Measurements from ENCODE around the gene ABCA5.
A peak's percentile ranks its signal among the peaks of the same experiment; 100 is the strongest.

DNA sequence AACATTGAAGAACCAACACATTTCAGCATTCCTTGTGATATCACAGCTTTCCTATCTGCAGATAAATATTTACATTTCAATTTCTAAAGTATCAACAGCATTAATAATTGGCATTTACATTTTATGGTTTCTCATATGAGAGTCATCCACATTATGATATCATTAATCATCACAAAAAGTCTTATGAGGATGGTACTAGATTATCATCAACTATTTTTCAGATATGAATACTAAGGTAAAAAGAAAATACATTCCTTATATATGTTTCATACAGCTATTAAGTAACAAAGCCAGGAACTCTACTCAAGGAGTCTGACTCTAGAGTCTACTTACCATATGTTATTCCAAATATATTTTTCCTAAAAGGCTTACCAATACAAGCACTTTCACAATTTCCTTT is 40.7 kb downstream of the ABCA5 start:
- TF ChIP-seq, protein P1, sequence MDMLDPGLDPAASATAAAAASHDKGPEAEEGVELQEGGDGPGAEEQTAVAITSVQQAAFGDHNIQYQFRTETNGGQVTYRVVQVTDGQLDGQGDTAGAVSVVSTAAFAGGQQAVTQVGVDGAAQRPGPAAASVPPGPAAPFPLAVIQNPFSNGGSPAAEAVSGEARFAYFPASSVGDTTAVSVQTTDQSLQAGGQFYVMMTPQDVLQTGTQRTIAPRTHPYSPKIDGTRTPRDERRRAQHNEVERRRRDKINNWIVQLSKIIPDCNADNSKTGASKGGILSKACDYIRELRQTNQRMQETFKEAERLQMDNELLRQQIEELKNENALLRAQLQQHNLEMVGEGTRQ (IDR thresholded peaks at IDR 0.05; ENCODE audit: borderline replicate concordance, low read depth, low read length): no peak
- TF ChIP-seq, protein P2, sequence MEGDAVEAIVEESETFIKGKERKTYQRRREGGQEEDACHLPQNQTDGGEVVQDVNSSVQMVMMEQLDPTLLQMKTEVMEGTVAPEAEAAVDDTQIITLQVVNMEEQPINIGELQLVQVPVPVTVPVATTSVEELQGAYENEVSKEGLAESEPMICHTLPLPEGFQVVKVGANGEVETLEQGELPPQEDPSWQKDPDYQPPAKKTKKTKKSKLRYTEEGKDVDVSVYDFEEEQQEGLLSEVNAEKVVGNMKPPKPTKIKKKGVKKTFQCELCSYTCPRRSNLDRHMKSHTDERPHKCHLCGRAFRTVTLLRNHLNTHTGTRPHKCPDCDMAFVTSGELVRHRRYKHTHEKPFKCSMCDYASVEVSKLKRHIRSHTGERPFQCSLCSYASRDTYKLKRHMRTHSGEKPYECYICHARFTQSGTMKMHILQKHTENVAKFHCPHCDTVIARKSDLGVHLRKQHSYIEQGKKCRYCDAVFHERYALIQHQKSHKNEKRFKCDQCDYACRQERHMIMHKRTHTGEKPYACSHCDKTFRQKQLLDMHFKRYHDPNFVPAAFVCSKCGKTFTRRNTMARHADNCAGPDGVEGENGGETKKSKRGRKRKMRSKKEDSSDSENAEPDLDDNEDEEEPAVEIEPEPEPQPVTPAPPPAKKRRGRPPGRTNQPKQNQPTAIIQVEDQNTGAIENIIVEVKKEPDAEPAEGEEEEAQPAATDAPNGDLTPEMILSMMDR (IDR thresholded peaks at IDR 0.05): no peak
- TF ChIP-seq EZH2phosphoT487 (IDR thresholded peaks at IDR 0.05; ENCODE audit: borderline replicate concordance, low read depth) (no peak), EP300 (IDR thresholded peaks at IDR 0.05; ENCODE audit: borderline replicate concordance in 1 of 2, low read depth in 1 of 2, low read length in 1 of 2) (peak in 1 of 2 experiments; percentile 52; a peak in 1 of 4 replicates), POLR2AphosphoS5 (IDR thresholded peaks at IDR 0.05; ENCODE audit: low read depth, low read length) (no peak), GABPA (IDR thresholded peaks at IDR 0.05; ENCODE audit: low read depth) (no peak)
- TF ChIP-seq, protein P3, sequence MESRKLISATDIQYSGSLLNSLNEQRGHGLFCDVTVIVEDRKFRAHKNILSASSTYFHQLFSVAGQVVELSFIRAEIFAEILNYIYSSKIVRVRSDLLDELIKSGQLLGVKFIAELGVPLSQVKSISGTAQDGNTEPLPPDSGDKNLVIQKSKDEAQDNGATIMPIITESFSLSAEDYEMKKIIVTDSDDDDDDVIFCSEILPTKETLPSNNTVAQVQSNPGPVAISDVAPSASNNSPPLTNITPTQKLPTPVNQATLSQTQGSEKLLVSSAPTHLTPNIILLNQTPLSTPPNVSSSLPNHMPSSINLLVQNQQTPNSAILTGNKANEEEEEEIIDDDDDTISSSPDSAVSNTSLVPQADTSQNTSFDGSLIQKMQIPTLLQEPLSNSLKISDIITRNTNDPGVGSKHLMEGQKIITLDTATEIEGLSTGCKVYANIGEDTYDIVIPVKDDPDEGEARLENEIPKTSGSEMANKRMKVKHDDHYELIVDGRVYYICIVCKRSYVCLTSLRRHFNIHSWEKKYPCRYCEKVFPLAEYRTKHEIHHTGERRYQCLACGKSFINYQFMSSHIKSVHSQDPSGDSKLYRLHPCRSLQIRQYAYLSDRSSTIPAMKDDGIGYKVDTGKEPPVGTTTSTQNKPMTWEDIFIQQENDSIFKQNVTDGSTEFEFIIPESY (IDR thresholded peaks at IDR 0.05; ENCODE audit: borderline replicate concordance, low read depth): no peak
- TF ChIP-seq, protein P4, sequence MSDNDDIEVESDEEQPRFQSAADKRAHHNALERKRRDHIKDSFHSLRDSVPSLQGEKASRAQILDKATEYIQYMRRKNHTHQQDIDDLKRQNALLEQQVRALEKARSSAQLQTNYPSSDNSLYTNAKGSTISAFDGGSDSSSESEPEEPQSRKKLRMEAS (IDR thresholded peaks at IDR 0.05; ENCODE audit: low read depth): no peak

Data from SK-N-SH (cell line).